ENCODE results near the gene PRKN.
"Not testable (repeated sequence)": the region's sequence is repeated elsewhere in the genome, so short reads cannot be mapped to it uniquely, and the experiment has no call there.

PRKN gene

DNA sequence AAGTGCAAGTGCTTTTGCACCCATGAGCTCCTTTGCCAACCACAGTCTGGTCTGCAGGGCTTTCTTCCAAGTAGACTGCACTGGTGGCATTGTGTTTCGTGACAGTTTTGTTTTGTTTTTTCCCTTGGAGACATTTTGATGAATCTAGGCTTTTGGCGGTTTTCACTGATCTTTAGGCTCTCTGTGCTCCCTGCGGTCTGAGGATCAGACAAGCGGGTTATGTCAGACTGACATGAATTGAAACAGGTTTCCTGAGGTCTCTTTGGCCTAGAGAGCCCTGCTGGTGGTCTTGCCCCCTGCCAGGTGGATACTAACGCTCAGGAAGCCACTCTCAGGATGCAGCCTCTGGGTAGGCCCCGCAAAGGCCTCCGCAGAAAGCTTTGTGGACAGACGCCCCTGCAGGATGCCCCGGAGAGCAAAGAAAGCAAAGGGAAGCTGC is 898.3 kb downstream of the PRKN start:
- DNase-seq: no peak

DNA sequence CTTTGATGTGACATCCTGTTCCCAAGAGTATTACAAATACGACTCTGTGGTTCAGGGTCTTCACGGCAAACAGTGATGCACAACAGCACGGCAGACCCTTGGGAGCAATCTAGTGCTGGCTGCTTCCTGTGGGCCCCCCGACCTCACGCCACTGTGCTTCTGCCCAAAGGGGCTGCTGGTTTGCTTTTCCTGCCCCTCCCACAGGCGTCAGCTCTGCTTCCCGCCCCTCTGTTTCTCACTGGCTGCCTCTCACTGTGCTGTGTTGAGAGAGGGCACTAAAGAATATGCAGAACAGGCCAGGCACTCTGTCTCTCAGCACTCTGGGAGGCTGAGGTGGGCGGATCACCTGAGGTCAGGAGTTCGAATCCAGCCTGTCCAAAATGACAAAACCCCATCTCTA is 899.2 kb downstream of the PRKN start:
- DNase-seq: no peak

DNA sequence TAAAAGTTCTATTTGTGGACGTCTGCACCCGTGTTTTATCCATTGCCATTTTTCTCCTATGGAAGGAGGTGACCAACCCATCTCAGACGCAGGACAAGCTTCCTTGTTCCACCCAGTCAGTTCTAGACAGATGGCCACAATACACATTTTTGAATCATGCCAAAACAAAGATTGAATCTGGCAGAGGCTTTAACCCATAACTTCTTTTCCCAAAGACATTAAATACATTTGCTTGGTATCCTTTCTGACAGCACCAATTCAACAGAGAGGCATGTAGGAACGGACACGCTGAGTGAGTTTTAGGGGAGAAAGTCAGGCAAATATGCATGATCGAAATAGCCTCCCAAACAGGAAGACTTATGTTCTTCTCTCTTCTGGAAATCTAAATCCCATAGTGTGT is 901.1 kb downstream of the PRKN start:
- no peak for DNase-seq

DNA sequence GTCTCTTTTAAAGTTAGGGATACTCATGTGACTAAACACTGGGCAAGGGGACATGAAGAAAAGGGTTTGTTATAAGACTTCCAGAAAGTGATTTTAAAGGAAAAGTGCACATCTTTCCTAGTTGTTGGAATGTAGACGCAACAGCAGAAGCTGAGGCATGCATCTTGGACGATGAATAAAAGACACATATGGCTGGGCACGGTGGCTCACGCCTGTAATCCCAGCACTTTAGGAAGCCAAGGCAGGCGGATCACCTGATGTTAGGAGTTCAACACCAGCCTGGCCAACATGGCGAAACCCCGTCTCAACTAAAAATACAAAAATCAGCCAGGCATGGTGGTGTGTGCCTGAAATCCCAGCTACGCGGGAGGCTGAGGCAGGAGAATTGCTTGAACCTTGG is 905.4 kb downstream of the PRKN start:
- DNase-seq: not testable (repeated sequence)

DNA sequence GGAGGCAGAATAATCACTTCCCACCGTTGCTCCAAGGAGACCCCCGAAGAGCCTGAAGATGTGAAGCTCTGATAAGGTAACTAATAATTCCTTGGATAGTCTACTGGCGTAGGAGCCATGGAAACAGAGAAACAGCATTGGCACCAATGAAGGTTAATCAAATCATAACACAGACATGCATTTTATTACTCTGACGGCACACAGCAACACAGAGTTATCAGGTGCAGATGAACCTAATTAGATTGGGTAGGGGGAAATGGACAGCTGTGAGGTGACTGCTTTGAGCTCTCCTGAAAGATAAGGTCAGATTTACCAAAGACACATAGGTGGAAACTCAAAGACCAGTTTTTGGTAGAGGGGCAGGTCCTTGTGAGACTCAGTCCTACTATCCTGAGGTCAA is 909.7 kb downstream of the PRKN start:
- no peak for DNase-seq

DNA sequence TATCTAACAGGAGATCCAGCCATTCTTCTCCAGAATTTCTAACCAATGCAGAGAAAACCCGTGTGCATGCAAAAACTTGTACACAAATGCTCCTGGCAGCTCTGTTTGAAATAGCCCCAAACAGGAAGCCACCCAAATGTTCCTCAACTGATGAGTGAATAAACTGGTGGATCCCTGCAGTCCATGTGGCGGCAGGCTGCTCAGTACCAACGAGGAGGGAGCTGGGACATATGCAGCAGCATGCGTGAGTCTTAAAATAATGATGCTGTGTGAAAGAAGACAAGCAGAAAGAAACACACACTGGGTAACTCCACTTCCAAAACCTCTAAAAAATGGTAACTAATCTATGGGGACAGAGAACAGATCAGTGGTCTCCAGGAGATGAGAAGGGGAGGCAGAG is 911.6 kb downstream of the PRKN start:
- DNase-seq: no peak

DNA sequence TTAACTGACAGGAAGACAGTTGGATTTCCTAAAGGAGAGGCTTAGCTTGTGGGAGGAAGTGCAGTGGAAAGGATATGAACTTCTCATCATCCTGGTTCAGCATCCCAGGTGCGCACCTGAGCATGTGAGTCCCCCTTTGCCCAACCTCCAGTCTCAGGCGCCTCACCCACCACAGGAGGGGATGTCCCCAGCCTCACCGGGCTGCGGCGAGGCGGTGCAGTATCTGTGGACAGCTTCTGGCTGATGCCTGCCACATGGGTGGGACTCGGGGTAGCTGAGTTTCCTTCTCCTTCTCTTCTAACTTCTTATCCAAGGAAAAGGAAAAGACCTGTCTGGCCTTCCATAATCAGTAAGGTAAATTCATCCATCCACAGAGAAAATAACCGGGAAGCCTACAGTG is 914.4 kb downstream of the PRKN start:
- no peak for DNase-seq

DNA sequence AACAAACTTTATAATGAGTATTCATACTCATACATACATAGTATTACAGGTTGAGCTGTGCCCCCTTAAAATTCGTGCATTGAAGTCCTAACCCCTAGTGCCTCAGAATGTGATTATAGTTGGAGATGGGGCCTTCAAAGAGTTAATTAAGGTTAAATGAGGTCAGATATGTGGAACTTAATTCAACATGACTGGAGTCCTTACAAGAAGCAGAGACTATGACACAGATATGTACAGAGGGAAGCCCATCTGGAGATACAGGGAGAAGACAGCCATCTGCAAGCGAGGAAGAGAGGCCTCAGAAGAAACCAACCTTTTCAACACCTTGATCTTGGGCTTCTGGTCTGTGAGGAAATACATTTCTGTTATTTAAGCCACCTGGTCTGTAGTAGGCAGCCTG is 917.6 kb downstream of the PRKN start:
- DNase-seq: no peak

DNA sequence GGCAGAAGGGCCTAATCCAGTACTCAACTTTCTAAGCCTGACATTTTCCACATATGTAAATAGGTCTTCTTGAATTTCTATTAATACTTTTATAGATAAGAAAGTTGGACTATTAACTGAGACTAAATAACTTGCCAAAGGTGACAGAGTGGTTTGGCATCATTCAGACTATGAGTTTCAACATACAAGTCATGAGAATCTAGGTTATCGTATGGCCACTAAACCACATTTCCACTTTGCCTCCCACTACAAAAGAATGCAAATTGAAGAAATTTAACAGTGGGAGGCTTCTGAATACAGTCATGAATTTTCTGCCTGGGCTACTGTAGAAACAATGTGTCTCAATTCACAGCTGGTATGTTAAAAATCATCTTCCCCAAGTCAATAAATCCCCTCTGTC is 922.7 kb downstream of the PRKN start:
- no peak for DNase-seq

DNA sequence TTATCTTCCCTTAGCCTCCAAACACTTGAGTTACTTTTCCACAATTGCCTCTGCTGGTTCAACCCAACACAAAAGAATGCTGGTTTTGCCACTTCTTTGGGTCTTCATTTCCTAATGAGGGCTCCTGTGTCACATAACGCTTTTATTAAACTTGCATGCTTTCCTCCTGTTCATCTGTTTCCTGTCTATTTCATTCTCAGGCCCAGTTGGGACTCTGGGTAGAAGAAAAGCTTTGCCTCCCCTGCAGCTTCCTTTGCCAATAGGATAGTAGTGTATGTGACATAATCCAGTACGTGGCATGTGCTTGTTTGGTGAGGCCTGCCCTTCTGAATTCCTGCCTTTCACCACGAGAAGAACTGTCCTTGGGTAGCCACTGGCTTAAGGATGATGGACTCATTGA is 924.4 kb downstream of the PRKN start:
- DNase-seq: no peak

DNA sequence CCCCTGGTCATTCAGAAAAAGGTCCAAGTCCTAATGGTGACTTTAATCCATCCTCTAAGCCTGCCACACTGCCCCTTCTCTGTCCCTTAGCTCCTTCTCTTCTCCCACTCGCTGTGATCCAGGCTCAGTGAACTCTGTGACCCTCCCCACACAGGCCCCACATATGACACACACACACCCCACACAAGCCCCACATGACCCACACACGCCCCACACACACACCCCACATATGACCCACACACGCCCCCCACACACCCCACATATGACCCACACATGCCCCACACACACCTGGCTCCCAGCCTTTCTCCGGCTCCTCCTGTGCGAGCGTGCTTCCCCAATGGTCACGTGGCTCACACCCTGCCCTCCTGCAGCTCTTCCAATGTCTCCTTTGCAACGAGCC is 925.3 kb downstream of the PRKN start:
- DNase-seq: no peak

DNA sequence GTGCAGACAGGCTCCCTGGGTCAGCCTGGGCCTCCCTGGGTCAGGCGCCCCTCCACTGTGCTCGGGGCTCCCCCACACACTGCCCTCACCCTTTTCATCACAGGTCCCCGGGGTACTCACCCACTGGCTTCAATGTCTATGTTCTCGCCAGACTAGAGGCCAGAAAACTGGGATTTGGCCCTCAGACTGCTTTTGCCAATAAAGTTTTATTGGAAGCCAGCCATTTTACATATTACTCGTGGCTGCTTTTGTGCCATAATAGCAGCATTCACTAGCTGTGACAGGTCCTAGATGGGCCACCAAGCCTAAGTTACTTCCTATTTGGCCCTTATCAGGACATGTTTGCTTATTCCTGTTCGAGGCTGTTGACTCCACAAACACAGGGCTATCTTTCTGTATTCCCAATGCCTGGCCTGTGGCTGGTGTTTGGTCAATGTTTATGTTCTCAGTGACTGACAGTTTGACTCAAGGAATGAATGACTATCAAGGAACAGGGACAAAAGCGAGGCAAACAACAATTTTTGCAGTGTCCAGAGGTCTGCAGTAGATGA is 928.6 kb downstream of the PRKN start:
- DNase-seq: no peak

DNA sequence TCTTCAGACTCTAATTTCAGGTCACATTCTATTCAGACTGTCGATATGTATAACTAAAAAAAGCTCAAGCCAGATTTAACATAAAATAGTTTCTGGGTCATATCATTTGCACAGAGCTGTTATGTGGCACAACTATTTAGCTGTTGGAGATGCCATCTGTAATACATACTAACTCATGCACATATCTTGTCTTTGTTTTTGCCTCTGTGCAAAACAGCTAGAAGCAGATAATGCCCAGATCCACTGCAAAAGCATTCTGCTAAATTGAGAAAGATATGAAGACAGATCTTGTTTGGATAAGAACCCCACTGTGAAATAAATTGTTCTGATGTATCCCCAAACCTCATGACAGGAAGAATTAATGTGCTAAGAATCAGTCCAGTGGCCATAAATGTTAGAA is 930.9 kb downstream of the PRKN start:
- DNase-seq: no peak

DNA sequence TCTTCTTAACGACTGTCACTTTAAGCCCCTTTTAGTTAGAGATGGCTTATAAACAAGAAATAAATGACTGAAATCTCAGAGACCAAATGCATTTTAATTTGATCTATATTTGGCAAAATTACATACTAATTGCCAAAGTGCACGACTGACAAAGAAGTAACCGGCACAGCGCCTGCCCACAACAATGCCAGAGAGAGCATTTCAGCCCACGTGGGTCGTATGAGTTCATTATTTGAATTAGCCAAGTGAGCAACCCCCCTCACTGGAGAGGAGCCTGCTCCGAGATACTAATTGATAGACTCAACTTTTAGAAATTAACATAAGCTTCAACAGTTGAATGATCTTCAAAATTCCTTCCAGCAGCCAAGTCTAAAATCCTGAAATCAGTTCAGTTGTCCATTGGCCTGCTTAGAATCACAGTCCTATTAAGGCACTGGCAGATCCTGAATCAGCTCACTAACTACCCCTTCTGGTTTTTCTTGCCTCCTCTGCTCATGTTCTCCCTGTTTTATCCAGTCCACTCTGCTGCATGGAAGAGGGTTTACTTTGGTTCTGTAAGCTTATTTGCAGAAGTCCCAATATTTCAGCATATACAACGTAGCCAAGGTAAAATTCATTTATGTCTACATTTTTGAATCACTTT is 934.6 kb downstream of the PRKN start:
- DNase-seq: no peak

DNA sequence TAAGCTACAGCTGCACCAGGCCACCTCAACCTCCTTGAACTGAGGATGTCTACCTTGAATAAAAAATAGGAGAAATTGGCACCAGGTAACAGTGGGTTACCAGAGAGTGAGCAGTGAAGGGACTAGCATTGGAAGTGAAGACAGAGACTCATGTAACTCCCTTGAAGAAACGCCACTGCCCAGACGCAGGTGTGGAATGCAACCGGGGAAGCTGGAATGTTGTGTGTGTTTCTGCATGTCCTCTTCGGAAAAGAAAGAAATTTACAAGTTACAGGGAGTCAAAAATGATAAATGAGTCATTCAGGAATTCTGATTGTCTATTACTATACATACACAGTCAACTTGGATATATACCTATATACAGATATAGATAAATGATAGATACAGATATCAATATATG is 939.0 kb downstream of the PRKN start:
- no peak for DNase-seq

DNA sequence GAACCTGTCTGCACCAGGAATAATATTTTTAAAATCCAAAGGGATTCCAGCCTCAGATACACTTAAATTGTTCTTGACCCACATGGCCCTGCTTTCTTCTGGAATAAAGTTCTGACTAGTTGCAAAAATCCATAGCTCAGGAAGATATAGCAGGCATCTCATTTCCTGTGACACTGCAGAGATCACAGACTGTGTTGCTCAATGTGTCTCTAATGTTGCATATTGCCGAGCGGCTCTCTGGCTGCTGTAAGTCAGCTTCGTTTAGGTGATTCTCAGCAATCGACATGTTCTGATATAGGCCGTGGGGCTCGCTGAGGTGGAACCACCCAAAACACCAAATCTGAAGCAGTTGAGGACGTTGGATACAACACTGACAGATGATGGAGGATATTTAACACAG is 955.4 kb downstream of the PRKN start:
- no peak for DNase-seq

DNA sequence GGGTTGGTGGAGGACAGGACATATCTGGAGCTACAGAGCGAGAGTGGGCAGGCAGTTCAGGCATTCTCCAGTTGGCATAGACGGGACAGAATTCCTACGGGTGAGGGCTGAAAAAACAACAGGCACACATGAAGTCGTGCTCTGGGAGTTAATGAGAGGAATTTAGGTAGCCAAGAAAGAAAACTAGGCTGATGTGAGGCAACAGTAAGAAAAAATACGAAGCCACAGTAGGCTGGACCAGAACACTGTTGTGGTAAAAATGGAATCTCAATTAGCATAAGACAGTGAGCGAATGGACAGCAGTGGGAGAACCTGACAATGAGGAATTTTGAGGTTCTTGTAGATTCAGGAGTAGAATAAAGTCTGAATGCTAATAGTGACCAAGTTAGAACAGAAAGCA is 965.6 kb downstream of the PRKN start:
- DNase-seq: no peak

DNA sequence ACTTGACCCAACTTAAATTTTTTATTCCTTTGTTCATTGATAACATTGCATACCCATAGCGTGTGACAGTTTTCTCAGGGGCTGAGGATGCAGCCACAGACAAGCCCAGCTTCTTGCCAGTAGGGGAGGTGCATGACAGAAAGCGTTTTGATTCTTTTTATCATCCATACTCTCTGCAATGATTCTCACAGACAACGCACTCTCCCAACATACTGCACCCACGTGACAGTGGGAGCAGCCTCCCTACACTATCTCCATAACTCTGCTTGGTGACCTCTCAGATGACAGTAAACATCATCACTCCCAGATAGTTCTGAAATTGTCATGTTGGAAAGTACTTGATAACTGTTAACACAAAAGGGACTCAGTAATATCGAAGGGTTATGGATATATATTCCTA is 972.5 kb downstream of the PRKN start:
- no peak for DNase-seq

DNA sequence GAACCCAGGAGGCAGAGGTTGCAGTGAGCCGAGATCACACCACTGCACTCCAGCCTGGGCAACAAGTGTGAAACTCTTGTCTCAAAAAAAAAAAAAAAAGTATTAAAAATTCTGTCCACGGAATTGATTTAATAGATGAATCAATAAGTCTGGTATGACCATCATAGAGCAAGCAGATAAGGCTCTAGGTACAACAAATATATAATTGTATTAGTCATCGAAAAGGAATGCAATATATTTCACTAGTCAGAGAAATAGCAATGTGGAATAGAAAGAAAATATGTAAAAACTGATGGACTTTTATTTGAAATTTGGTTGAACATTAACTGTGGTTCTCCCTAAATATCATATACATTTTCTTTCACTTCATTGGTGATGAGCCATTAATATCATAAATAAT is 976.9 kb downstream of the PRKN start:
- DNase-seq: no peak

DNA sequence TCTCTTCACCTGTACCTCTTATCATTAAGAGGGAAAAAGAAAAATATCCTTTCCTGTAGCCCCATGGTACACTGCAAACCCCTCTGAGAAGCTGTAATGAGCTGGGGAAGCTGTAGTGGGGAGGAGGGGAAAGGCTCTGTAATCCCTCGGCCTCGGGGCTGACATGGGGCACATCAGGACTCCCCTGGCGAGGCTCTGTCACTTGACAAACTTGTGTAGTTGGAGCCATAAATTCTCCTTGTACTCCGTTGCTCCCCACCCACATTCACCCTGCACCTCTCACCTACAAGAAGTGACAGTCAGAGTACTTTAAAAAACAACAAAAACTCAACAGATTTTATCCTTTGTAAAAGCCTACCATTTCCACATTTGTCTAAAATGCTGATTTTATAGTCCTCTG is 978.0 kb downstream of the PRKN start:
- no peak for DNase-seq

DNA sequence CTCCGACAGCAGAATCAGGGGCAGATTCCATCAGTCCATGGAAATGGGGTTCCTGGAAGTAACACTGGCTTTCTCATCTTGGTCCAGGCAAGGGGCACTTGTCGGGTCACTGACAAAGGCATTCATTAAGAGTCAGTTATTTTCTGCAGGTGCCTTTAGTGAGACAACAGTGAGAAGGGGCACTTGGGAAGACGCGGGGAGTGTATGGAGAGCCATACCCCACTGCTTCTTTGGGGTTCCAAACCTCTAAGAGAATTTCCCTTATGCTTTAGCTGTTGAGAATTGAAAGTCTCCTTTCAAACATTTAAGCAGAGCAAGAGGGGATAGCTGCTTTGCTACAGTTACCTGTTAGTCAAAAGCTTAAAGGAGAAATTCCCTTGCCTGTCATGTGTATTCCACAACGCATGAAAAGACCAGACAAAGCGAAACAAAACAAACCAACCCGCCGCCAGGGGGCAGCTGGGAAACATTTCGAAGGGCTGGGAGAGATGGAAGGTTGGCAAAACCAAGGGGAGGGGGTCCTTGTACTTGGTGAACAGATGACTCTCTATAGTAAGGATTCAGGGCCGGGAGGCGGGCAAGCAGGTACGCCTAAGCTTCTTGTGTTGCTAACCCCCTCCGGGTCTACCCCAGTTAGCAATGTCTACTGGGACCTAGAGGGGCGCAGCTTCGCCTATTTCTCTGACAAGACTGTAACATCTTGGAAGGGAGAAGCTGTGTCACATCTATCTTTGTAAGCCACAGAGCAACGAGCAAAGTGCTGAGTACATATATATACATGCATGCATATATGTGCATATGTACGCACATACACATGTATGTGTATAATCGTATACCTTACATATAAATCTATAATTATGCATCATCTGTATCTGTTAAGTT is 978.8 kb downstream of the PRKN start:
- DNase-seq: peak; percentile 56 to 61

DNA sequence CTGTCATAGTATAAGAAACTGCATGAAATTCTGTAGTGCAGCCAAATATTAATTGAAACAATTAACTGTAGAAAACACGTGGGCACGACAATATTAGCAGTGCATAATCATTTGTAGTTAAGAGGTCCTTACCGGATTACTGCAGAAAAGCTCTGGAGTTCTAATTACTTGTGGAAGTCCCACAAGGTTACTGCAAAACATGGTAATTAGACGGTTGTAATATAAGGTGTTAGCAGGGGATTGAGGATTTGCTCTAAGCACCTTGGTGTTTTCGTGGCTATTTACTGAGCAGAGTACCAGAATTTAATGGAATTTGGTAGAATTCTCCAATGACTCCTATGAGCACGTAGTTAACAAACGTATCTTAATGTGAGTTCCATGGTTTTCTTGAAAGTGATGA is 980.1 kb downstream of the PRKN start:
- DNase-seq: no peak

DNA sequence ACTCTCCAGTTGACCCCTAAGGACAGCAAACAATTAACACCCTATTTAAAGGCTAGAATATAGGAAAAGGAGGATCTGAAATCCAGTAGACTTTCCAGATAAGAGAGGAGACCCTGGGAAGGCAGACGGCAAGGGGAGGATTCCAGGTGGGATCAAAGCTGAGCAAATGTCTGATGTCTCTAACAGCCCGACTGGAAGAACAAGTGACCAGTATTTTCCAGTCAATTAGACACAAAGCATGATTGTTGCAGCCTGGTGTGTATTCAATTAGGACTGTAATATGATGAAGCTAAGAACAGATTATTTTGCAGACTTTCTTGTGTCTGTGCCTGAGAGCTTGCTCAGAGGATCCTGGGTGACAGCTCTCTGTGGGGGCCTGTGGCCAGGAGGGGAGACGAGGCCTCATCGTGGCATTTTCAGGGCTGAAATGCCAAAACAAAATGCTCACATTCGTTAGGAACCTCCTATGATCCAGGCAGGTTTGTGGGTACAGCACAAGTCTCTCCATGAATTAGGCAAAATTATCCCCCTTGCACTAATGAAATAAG is 981.9 kb downstream of the PRKN start:
- no peak for DNase-seq

DNA sequence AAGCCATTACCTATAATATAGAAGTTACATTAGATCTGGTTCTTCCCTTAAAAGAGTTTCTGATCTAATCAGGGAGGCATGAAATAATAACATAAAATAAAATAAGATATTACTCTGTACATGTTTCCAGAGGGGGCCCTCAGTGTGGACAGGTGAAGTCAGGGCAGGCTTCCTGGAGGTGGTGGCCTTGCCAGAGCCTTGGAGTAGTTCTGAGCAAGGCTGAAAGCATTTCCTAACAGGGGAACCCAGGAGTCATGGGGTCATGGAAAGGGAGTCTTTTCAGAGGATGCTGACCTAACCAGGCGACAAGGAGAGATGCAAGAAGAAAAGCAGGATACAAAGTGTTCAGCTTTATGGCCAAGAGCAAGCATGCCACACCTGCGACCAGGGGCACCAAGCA is 982.4 kb downstream of the PRKN start:
- no peak for DNase-seq

Data from activated T-cell treated with anti-CD3 and anti-CD28 coated beads, Interleukin-2, amount 50 U/mL, for 48 hours (primary cell).